ENCODE measurements around the gene HSD17B3.
"Not testable (repeated sequence)": the region's sequence is repeated elsewhere in the genome, so short reads cannot be mapped to it uniquely, and the experiment has no call there.

The HSD17B3 gene

GRCh38 chr9:96192710-96193109 lies 109.3 kb downstream of the HSD17B3 start:
- DNase-seq, result no peak

DNA sequence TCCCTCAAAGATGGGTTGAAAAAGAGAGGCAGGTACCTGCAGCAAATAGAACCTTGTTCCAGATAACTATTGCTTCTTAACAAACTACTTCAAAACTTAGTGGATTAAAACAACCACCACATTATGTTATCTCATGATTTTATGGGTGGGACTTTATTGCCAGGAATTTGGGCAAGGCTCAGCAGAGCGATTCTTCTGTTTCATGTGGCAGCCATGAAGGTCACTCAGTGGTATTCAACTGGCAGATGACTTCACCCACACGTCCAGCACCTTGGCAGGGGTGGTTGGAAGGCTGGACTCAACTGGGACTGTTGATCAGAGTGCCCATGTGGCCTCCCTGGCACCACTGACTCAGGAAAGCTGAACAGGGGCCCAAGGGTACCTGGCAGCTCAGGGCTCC lies 112.0 kb downstream of the HSD17B3 start:
- DNase-seq, result no peak

- not testable (repeated sequence) for DNase-seq
Observed at GRCh38 chr9:96189581-96189980, 112.4 kb downstream of the HSD17B3 start.

DNA sequence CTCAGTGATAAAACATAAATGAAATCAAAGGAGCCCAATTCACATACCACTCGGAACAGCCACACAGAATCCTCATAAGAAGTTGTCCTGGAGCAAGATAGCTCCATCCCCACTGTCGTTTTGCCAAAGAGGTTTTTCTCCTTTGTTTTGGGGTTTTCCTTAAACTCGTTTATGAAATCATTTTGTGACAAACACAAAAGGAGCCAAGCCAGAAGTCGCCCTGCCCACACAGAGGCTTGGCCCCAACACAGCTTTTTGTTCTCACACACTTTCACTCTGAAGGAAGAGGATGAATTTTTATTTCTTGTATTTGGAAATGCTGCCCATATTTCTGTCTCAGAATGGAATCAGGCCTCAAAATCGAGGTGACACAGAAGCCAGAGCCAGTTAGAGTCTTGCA lies 113.4 kb downstream of the HSD17B3 start:
- DNase-seq, result no peak

GRCh38 chr9:96187151-96187555 lies 114.8 kb downstream of the HSD17B3 start:
- no peak for DNase-seq

GRCh38 chr9:96186591-96187011 lies 115.4 kb downstream of the HSD17B3 start:
- DNase-seq, result peak; percentile 89

DNA sequence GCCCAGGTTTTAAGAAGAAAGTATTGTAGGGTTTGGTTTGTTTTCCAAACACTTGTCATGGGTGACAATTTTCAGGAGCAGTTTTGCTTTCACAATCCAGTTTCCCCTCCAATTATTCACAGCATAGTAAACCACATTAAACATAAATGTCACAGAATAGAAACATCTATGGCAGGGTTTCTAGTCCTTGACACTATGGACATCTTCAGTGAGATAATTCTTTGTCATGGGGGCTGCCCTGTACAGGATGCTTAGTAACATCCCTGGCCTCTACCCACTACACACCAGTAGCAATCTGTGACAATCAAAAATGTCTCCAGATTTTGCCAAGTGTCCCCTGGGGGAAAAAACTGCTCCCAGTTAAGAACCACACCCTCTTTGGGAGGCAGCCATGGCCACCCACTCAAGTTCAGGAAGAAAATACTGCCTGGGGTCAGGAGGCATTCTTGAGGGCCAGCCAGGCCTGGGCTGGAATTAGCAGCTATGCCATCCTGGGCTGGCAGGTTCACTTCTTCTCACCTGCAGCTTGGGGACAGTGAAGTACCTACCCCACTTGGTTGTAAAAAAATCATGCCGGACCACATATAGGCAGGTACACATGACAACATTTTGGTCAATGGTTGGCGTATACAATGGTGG lies 116.3 kb downstream of the HSD17B3 start:
- DNase-seq, result no peak
